ENCODE measurements around the gene TMCC1.
A peak's percentile ranks its signal among the peaks of the same experiment; 100 is the strongest.

Gene TMCC1

GRCh38 chr3:129607391-129608068 is 286.0 kb downstream of the TMCC1 start:
- no peak for DNase-seq

DNA sequence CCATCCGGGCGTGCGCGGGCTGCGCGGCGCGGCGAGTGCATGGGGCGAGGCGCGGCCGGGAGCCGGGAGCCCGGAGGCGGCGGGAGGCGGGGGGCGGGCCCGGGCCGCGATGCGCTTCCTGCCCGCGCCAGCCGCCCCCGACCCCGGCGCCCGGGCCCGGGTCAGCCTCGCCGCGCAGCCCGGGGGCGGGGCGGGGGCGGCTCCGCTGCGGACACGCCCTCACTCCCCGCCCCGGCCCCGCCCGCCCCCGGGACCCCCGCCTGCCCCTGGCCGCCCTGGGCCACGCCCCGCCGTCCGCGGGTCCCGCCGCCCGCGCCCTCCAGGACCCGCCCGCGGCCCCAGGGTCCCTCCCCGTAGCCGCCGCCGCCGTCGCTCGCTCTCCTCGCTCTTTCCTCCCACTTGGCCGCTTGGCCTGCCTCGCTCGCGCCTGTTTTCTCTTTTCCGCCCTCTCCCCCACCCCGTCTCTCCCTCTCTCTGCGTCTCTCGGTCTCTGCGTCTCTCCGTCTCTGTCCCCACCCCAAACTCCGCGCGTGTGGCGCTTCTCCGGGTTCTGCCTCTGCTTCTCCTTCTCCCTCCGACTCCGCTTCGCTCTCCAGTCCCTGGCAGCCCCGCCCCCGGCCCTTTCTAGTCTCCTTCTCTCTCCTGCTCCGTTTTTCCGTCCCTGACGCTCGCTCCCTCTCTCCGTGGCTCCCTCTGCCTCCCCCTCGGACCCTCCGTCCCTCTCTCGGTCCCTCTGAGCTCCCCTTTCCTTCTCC is 286.7 kb downstream of the TMCC1 start, which contains the start of gene PLXND1:
Gene PLXND1 (minus strand): TSS at position 41 of the 755 bp plus-strand sequence. CDS start 37 bp downstream, at position 4.
- peak; percentile 40 to 54 for DNase-seq

DNA sequence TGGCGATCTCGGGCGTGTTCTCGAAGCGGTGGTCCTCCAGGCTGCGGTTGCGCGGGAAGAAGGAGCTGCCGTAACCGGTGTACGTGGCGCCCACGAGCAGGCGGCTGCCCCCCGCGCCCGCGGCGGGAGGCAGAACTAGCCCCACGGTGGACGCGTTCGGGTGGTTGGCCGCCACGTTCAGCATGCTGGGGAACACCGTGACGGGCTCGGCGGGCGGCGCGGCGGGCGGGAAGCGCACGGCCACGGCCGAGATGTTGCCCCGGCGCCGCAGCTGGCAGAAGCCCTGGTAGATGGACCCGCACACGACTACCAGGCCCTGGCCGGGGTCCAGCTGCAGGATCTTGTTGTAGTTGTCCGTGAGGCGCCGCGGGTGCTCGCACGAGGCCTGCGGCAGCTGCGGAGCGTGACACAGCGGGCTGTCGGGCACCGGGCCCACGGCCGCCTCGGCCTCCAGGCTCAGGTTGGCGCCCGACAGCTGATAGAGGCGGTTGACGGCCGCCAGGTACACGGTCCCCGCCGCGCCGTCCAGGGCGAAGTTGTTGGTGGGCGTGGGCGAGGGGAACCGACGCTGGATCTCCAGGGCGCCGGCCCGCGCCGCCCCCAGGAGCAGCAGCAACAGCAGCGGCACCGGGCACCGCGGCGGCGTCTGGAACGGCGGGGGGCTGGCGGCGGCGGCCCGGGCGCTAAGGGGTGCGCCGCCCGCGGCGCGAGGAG is 287.4 kb downstream of the TMCC1 start:
- no peak for DNase-seq

- peak; percentile 34 to 40 for DNase-seq
These were observed 288.1 kb downstream of the TMCC1 start for GRCh38 chr3:129605203-129605921.

DNA sequence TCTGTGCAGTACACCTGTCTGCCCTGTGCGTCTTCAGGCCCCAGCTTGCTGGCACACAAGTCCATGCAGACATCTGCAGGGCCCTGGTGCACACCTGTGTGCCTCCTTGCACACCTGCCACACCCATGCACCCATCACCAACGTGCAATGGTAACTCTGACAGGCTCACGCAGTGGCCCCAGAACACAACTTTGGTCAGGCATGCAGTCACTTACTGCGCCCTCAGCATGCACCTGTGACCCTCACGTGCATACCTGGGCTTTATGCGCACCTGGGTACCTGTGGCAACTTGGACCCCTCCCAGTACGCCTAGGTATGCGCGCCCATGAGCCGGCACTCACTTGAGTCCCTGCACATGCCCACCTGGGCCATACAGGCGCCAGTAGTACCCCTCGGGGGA is 288.7 kb downstream of the TMCC1 start:
- no peak for DNase-seq

DNA sequence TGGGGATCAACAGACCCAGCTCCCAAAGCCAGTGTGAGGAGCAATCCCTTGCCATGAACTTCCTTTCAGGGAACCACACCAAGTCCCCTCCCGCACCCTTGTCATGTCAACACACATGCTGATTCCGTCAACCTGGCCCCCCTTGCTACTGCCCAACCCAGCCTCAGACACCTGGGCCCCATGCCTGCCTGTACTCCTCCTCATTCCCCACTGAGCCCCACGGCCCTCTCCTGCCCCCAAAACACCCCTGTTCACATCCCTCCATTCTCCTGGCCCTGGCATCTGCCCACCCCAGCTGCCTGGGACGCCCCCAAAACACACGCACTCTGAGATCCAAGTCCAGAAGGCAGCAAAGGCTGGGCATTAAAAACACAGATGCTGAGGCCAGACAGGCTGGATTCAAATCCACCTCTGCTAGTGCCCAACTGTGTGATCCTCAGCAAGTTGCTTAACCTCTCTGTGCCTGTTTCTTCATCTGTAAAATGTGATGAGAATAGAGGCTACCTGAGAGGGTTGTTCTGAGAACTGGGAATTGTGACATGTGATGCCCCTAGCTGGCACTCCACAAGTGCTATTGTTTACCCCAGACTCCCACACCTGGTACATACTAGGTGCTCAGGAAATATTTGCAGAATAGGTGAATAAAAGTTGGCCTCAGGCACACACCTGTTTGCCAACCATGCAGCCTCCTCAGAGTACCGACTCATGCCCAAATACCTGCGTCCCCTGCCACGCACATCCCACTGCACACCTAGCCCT is 289.3 kb downstream of the TMCC1 start:
- no peak for DNase-seq

DNA sequence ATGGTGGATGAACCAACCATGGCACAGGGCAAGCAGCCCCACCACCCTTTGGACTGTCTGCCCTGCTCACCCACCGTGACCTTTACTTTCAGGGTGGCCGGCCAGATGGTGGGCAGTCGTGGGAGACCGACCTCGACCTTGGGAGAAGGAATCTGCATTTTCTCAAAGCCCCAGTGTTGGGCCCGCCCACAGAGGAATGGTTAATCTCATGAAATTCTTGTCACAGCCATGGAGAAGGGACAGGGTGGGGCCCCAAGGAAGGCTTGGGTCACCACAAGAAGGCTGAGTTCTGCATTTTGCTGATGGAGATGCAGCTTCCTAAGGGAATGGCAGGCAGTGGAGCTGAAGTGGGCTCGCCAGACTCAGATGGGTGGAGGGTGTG is 290.0 kb downstream of the TMCC1 start:
- no peak for DNase-seq

- no peak for DNase-seq
These were observed 290.6 kb downstream of the TMCC1 start for GRCh38 chr3:129602730-129603560.

DNA sequence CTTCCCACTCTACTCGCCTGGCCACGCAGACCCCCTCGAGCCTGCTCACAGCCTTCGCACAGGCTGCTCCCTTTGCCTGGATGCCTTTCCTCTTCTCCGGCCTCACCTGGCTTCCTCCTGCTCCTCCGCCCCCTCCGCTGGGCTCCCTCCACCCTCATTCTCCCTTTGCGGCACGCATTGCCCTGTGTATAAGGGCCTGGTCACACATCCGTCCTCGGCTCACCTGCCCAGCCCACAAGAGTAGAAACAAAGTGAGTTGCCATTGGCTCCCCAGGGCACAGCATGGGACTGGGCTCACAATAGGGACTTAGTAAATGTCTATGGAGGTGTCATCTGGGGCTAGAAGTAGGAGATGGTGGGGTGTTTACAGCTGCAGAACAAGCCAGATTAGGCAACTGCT is 291.2 kb downstream of the TMCC1 start:
- no peak for DNase-seq

GRCh38 chr3:129601713-129602112 is 291.8 kb downstream of the TMCC1 start:
- DNase-seq: no peak

DNA sequence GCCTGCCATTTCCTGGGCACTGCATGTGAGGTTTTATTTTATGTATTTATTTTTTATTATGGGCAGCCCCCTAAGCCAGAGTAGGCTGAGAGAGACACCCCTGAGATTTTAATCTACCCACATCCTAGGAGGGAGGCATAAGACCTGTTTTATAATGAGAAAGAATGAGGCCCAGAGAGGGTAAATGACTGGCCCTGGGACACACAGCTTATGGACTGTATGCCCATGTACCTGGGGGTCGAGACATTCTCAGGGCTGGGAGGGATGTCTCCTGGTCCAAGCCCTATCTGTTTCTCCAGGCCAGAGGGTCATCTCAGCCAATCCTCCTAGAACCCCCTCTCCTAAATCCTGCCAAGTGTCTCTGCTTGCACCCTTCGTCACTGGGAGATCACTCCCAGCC is 293.2 kb downstream of the TMCC1 start:
- DNase-seq: no peak

DNA sequence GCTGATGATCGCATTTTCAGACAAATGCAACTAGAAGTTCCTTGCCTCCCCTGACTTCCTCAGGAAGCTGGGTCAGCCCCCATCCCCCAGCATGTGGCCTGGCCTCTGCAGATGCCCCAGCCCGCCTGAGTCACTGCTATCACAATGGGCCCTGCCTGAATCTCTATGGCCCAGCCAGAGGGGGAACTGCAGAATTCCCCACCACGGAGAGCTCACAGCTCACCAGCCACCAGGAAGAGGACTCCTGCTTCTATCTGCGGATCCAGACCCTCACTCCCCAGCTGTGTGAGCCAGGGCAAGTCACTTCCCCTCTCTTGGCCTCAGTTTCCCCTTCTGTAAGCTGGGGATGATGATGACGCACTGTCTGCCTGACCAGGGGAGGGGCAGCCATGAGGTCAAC is 293.9 kb downstream of the TMCC1 start:
- peak in 1 of 2 donors; percentile 72 for DNase-seq

- DNase-seq: no peak
These were observed 294.4 kb downstream of the TMCC1 start for GRCh38 chr3:129599073-129599472.

GRCh38 chr3:129598484-129598883 is 295.0 kb downstream of the TMCC1 start:
- DNase-seq: no peak

- no peak for DNase-seq
These were observed 295.5 kb downstream of the TMCC1 start for GRCh38 chr3:129598000-129598381.
